ENCODE data around the gene PTPN18. TPM values are rescaled to one million over a fixed set of nuclear protein-coding genes. Genes with fewer than 3 reads are reported as not detected.

Gene PTPN18
- total RNA-seq, 1 experiment from 2014 or later = 34.4 TPM

DNA sequence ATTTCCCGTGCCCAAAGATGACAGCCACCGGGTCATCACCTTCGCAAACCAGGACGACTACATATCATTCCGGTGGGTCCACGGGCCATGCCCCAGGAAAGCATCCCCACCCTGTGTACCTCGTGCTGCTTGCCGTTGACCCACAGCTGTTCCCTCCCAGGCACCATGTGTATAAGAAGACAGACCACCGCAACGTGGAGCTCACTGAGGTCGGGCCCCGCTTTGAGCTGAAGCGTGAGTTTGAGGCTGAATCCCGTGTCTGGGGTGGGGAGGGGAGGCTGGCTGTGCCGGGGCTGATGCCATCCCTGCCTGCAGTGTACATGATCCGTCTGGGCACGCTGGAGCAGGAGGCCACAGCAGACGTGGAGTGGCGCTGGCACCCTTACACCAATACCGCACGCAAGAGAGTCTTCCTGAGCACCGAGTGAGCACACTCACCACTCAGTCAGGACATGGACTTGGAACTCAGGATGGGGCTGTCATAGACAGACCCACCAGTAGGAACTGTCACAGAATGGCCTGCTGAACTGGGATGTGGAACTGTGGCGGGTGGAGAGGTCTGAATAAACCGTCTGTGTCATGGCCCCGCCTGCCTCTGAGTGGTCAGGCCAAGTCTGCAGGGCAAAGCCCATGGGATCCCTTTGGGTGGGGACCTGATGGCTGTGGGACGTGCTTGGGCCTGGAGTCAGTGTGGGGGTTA, 9.7 kb upstream of the PTPN18 start:
- Mint-ChIP-seq H3K36me3 (ENCODE audit: insufficient read depth, unreplicated experiment) (peaks cover 47% of the 10 kb centered on the region), H3K4me1 (ENCODE audit: insufficient read depth, unreplicated experiment) (peaks cover 3% of the 10 kb centered on the region), H3K27me3 (ENCODE audit: insufficient read depth, unreplicated experiment) (no peaks in the 10 kb centered on the region), H3K4me3 (ENCODE audit: unreplicated experiment) (no peak overlapping the region), H3K9me3 (ENCODE audit: unreplicated experiment) (no peaks in the 10 kb centered on the region), H3K27ac (ENCODE audit: low read depth, unreplicated experiment) (no peak overlapping the region)
- BruUV-seq (replicated peaks) = no TSS peak
- ChIA-PET POLR2A (no interaction called here), CTCF (interaction anchor here (1.0 to 1.3 kb wide), 2 partner anchors 13 to 27 kb away, joined by 3 to 4 read pairs; no protein-coding TSS in a partner anchor)
- TF ChIP-seq, protein P1, sequence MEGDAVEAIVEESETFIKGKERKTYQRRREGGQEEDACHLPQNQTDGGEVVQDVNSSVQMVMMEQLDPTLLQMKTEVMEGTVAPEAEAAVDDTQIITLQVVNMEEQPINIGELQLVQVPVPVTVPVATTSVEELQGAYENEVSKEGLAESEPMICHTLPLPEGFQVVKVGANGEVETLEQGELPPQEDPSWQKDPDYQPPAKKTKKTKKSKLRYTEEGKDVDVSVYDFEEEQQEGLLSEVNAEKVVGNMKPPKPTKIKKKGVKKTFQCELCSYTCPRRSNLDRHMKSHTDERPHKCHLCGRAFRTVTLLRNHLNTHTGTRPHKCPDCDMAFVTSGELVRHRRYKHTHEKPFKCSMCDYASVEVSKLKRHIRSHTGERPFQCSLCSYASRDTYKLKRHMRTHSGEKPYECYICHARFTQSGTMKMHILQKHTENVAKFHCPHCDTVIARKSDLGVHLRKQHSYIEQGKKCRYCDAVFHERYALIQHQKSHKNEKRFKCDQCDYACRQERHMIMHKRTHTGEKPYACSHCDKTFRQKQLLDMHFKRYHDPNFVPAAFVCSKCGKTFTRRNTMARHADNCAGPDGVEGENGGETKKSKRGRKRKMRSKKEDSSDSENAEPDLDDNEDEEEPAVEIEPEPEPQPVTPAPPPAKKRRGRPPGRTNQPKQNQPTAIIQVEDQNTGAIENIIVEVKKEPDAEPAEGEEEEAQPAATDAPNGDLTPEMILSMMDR (IDR thresholded peaks at IDR 0.05; ENCODE audit: unreplicated experiment) = no peak
- intact Hi-C loops (cut with micrococcal nuclease) = no loop called here
- no peak for DNase-seq (ENCODE audit: unreplicated experiment)

DNA sequence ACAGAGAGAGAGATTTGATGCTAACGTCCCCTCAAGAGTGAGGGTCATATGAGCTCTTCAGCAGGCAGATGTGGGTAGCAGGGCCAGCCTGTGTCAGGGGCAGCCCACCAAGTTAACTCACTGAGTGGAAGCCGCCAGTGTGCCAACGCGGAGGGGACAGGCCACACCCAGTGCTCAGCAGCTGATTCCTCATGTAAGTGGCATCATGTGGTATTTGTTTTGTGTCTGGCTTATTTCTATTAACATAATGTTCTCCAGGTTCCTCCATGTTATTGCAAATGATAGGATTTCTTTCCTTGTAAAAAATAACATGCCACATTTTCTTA, 9.2 kb upstream of the PTPN18 start:
- Mint-ChIP-seq H3K4me1 (ENCODE audit: insufficient read depth, unreplicated experiment) (no peaks in the 10 kb centered on the region), H3K27me3 (ENCODE audit: insufficient read depth, unreplicated experiment) (no peaks in the 10 kb centered on the region), H3K27ac (ENCODE audit: low read depth, unreplicated experiment) (no peak overlapping the region), H3K36me3 (ENCODE audit: insufficient read depth, unreplicated experiment) (peaks cover 47% of the 10 kb centered on the region), H3K9me3 (ENCODE audit: unreplicated experiment) (no peaks in the 10 kb centered on the region), H3K4me3 (ENCODE audit: unreplicated experiment) (no peak overlapping the region)
- ChIA-PET CTCF (interaction anchor here (1.0 to 1.3 kb wide), 2 partner anchors 13 to 26 kb away, joined by 3 to 4 read pairs; no protein-coding TSS in a partner anchor), POLR2A (no interaction called here)
- TF ChIP-seq, protein P1 (IDR thresholded peaks at IDR 0.05; ENCODE audit: unreplicated experiment) = no peak
- no TSS peak for BruUV-seq (replicated peaks)
- intact Hi-C loops (cut with micrococcal nuclease) = no loop called here
- DNase-seq (ENCODE audit: unreplicated experiment) = no peak

GRCh38 chr2:130347220-130347925, 8.5 kb upstream of the PTPN18 start:
- Mint-ChIP-seq H3K4me3 (ENCODE audit: unreplicated experiment) (no peak overlapping the region), H3K4me1 (ENCODE audit: insufficient read depth, unreplicated experiment) (no peaks in the 10 kb centered on the region), H3K9me3 (ENCODE audit: unreplicated experiment) (no peaks in the 10 kb centered on the region), H3K27me3 (ENCODE audit: insufficient read depth, unreplicated experiment) (no peaks in the 10 kb centered on the region), H3K27ac (ENCODE audit: low read depth, unreplicated experiment) (no peak overlapping the region), H3K36me3 (ENCODE audit: insufficient read depth, unreplicated experiment) (peaks cover 47% of the 10 kb centered on the region)
- ChIA-PET POLR2A (no interaction called here), CTCF (interaction anchor here (0.6 to 1.3 kb wide), 3 partner anchors 14 to 203 kb away, joined by 3 to 4 read pairs (median 3); no protein-coding TSS in a partner anchor)
- intact Hi-C loops (cut with micrococcal nuclease) = no loop called here
- BruUV-seq (replicated peaks) = no TSS peak
- TF ChIP-seq, protein P1 (IDR thresholded peaks at IDR 0.05; ENCODE audit: unreplicated experiment) = no peak
- DNase-seq (ENCODE audit: unreplicated experiment) = no peak

DNA sequence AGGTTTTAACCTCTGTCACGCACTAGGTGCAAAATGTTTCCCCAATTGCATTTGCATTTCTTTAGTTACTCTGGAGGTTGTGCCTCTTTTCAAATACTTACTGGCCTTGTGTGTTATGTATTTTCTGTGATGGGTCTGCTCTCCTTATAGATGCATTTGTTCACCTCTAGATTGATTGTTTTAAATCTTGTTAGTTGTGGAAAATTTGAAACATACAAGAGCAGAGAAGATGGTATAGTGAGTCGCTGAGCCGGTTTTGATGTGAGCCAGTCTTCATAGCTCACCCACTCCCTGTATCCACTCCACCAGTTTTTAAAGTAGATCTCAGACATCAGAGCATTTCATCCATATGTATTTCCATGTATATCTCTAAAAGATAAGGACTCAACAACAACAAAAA, 6.7 kb upstream of the PTPN18 start:
- TF ChIP-seq, protein P1 (IDR thresholded peaks at IDR 0.05; ENCODE audit: unreplicated experiment) = no peak
- CTCF ChIA-PET = no interaction called here
- POLR2A ChIA-PET = no interaction called here
- peaks cover 35% of the 10 kb centered on the region for H3K36me3 Mint-ChIP-seq (ENCODE audit: insufficient read depth, unreplicated experiment)
- intact Hi-C loops (cut with micrococcal nuclease) = no loop called here
- no TSS peak for BruUV-seq (replicated peaks)
- H3K9me3 Mint-ChIP-seq (ENCODE audit: unreplicated experiment) = no peaks in the 10 kb centered on the region
- no peaks in the 10 kb centered on the region for H3K27me3 Mint-ChIP-seq (ENCODE audit: insufficient read depth, unreplicated experiment)
- H3K4me1 Mint-ChIP-seq (ENCODE audit: insufficient read depth, unreplicated experiment) = peaks cover 6% of the 10 kb centered on the region
- H3K27ac Mint-ChIP-seq (ENCODE audit: low read depth, unreplicated experiment) = no peak overlapping the region
- H3K4me3 Mint-ChIP-seq (ENCODE audit: unreplicated experiment) = no peak overlapping the region
- DNase-seq (ENCODE audit: unreplicated experiment) = no peak

All from MCF 10A (cell line).